Glomerular endothelial cell (primary cell): Measurements from ENCODE around the gene ST3GAL4. TPM values are rescaled to one million over a fixed set of nuclear protein-coding genes. Genes with fewer than 3 reads are reported as not detected.
"Not testable (repeated sequence)": the region's sequence is repeated elsewhere in the genome, so short reads cannot be mapped to it uniquely, and the experiment has no call there.

ENCODE experiments used
- DNase-seq: peaks from one replicate; pipeline ENCODE4 v3.0.0-alpha.2; 2011; ENCODE audit warnings: low read depth, low spot score; ENCODE audit errors: extremely low read depth
- total RNA-seq: library from RNA; depleted of rRNA; stranded (reverse); fragments of >200 nt; gene quantifications from 2 replicates; pipeline ENCODE4 v1.2.3, GENCODE V29; 2015

The ST3GAL4 gene
- total RNA-seq, 1 donor from 2014 or later: 36.6 TPM

DNA sequence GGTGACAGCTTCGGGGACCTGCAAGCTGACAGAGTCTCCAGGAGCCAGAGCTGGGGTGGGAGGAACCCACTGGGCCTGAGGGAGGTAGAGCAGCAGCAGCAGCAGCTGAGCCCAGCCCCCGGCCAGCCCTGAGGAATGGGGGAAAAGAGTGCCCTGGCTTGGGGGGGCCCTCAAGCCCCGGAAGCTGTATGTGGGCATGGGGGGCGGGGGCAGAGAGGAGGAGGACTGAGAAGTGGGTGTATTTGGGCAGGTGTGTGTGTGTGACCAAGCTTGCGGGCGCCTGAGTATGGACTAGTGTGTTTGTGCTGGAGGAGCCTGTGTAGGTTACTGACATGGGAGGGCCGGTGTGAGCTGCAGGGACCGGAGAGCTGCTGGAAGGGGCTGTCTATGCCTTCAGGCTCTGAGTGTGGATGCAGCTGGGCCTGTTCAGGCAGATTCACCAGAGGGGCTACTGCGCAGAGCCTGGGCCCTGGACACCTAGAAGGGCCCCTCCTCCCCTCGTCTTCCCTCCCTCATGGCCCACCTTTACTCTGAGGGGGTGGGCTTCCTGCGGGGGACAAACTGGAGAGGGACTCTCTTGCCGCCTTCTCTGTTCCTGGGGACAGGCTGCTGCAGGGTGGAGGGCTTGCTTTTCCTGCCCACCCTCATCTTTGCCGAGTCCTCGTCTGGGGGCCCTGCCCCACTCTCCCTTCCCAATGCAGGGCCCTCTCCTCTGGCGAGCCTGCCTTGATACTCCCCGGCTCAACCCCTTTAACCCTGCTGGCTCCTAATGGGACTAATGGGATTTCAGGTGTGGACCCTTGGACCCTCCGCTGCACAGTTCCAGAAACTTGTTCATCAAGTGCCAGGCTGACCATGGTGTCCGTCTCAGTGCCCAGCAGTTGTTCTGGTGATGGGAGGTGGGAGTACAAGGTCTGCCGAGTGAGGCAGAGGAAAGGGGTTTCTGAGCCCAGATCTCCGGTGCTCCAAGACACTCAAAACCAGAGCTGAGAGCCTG, 28.2 kb downstream of the ST3GAL4 start:
- no peak for DNase-seq

DNA sequence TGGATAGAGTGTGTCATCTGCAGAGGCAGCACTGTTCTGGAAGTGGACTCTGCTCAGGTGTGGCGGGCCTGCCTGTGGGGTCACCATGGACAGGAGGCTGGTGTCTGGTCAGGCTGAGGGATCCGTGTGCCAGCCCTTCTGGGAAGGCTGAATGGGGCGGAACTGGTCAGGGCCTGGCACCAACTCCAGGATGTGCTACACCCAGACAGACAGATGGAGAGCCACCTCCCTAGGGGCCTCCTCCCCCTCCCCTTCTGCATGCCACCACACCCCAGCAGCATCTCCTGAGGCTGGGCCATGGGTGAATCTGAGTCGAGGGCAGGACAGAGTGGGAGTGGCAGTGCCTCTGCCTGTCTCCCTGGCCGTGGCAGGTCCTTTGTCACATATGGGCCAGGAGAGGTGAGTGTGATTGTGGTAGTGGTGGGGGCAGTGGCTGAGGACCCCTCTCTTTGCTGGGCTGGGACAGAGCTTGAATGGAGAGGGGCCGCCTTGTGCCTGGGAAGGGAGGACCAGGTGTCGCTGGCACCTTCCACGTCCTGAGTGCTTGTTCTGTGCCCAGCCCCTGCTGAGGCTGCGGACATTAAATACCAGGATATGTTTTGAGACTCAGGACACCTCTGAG, 29.1 kb downstream of the ST3GAL4 start:
- no peak for DNase-seq

DNA sequence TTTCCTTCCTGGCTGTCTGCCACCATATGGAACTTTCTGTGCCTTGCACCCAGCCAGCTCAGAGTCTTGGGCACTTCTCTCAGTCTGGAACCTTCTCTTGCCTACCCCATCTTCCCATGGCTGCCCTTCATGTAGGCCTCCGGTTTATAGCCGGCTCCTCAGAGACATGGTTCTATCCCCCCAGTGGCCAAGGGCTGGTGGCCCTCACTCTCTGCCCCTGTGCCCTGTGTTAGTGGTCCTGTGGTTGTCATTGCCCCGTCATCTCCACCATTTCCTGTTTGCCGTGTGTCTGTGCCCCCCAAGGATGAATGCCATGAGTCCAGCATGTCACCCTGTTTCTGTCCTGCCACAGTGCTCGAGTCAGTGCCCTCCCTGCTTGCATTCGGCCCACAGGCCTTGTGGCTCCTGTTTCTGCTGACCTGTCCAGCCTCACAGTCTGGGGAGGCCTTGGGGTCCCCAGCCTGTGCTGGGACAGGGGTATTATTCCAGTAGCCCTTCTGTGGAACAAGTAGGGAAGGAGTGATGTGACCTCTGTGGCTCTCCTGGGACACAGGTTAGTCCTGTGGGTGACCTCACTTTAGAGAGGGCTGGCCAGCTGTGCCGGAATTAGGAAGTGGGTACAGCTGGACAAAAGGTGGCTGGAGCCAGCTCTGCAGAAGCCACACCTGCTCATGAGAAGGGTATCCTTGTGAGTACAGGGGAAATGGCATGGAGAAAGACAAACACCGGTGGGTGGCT, 30.7 kb downstream of the ST3GAL4 start:
- no peak for DNase-seq

DNA sequence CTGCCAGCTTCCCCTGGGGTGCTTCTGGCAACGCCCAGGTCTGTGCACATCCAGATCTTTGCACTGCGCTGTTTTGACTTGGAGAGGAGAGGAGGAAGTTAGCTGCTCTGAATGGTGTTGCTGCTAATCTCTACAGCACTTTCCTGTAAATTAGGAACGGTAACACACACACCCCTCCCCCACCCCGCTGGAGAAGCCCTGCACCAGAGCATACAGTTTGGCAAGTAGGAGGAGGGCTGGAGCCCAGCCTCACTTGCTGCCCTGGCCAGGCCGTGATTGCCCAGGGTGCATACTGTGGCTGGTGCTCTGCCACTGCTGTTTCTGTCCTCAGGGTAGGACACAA, 31.2 kb downstream of the ST3GAL4 start:
- not testable (repeated sequence) for DNase-seq

DNA sequence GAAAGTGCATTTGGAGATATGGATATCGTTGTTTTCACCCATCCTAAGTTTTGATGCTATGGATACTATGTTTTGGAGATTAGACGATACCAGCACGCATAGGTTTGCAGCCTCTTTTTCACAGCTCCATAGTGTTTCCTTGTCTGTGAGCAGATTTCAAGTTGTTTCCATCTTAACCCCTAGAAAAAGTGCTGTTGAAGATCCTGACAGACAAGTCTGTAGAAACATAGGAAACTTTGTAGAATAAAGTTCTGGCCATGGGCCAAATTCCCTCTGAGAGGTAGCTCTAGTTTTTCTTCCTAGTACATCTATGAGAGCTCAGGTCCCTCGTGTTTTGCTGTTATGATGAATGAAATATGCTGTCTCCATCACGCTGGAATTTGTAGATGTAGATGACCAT, 32.4 kb downstream of the ST3GAL4 start:
- DNase-seq: no peak

DNA sequence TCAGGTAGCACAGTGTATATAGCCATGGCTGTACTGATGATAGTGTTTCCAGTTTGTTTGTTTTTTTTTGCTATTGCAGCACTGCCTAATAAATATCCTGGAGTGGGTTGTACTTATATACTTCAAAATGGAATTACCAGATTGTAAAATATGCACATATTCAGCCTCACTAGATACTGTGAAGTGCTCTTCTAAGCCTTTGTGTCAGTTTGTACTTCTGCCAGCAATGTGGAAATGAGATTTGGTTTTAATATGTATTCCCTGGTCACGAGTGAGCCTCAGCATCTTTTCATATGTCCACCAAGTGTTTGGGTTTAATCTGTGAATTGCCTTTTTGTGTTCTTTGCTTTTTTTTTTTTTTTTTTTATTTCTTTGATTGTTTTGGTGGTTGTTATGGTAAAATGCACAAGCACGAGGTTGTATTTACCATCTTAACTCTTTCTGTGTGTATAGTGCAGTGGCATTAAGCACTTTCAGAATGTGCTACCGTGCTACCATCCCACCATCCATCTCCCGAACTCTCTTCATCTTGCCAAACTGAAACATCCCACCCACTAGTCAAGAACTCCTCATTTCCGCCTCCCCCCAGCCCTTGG, 34.9 kb downstream of the ST3GAL4 start:
- DNase-seq: no peak

DNA sequence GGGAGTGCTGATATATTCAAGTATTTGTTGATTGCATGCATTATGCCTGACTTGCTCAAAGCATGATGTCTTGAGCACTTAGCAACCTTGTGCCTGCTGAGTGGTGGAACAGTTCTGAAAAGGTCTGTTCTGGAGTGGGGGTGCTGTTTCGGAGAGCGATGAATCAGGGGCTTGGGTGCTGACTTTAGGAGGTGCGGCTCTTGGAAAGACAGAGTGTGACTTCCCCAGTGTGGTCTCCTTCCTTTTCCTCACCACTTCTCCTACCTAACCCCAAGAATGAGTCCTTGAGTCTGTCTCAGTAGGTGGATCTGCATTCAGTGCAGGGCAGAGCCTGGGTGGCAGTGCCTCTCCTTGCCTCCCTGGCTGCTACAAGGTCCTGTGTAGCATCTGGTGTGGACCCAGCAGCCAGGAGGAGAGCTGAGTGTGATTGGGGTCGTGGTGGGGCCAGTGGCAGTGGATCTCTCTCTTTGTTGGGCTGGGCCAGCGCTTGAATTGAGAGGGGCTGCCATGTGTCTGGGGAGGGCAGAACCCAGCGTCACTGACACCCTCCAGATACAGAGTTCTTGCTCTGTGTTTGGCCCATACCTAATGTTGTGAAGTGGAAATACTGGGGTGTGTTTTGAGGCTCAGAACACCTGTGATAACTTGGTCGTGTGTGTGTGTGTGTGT, 35.9 kb downstream of the ST3GAL4 start:
- no peak for DNase-seq

DNA sequence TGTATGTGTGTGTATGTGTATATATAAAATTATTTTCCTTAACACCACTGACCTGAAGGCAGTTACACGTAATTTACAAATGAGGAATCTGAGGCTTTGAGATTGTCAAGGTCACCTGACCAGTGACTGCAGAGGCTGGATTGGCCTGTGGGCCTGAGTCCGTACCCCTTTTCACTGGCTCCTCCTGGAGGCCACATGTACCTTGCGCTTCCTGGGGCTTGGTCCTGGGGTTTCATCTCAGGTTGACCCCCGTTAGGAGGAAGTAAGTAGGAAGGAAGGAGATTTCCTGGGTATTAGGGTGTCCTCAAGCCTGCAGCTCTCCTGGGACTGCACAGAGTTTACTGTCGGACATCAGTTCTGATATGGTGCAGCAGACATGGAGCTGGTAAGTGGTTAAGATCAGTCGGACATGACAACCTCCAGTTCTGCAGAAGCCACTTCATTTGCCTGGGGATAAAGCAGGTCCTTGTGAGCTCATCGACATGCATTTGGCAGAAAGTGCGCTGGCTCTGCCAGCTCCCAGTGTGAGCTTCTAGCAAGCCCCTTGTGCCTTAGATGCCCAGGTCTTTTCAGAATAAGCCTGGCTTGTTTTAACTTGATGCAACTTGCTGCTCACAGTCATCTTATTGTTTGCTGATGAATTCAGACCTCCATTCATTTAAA, 36.6 kb downstream of the ST3GAL4 start:
- DNase-seq: no peak

DNA sequence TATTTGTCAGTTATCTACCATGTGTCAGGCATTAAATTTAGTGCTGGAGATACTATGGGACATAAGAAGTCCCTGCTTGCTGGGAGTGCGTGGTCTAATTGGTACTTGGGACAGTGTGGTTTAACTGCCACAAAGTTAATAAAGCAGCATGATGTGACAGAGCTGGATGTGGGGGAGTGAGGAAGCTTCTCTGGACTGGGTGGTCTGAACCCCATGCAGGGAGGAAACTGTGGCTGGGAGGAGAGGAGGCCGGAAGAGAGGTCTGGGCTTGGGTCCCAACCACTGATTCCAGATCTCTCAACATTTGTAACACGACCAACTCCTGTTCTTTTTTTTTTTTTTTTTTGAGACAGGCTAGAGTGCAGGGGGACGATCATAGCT, 37.1 kb downstream of the ST3GAL4 start:
- no peak for DNase-seq

DNA sequence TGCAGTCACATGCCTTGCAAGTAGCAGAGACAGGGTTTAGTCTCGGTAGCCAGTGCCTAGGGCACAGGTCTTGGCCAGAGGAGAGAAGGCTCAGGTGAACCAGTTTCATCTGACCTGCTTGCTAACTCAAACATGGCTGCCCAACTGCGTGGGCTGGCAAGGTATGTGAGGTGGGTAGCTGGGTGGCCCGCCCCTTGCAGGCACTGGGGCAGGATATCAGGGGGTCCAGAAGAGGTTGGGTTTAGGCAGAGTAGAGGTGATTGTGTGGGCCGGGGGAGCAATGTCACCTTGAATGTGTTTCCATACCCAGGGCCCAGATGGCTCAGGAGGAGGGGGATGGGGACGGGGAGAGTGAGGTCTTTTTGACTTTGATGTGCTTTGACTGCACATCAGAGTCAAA, 37.7 kb downstream of the ST3GAL4 start:
- DNase-seq: no peak

DNA sequence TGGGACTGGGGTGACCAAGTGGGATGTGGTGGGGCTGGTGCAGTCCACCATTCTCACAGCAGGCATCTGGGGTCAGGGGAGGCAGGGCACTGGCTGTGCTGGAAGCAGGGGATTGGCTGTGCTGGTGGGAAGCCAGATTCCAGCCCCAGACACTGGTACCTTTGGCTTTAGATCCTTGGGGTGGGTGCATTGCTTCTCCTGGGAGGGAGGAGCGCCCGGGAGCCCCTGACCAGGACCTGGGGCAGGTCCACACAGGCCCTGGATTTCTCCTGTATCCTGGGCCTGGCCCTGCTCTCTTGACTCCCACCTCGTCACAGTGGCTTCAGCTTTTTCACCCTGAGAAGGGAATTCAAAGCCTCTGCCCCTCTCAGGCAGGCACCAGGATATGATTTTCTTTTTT, 38.5 kb downstream of the ST3GAL4 start:
- DNase-seq: no peak

DNA sequence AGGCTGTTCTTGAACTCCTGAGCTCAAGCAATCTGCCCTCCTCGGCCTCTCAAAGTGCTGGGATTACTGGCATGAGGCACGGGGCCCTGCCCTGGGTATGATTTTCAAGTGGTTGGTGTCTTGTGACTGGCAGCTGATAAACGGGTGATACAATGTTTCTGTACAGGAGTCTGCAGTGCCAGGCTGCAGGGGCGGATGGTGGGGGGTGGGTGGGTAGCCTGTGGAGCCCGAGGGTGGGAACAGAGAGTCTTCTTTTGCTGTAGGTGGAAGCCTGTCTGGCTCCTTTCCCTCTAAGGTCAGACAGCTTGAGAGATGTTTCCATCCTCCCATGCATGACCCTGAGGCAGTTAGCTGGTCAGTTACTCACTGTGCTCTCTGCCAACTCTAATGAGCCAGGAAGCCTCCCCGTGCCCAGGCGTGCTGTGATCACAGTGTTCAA, 39.2 kb downstream of the ST3GAL4 start:
- not testable (repeated sequence) for DNase-seq

DNA sequence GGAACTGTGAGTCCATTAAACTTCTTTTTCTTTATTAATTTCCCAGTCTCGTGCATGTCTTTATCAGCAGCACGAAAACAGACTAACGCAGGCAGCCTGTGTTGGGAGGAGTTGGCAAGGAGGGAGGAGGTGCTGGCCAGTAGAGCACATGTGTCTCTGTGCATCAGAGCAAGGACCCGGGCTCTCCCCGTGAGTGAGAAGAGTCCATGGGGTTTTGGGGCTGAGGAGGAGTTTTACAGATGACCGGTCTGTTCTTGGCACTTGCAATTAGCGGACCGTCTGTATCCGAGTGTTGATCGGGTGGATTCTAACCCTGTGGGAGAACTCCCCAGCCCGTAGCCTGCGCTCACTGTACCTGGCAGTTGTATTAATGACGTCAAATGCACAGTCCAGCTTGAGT, 40.3 kb downstream of the ST3GAL4 start:
- not testable (repeated sequence) for DNase-seq

DNA sequence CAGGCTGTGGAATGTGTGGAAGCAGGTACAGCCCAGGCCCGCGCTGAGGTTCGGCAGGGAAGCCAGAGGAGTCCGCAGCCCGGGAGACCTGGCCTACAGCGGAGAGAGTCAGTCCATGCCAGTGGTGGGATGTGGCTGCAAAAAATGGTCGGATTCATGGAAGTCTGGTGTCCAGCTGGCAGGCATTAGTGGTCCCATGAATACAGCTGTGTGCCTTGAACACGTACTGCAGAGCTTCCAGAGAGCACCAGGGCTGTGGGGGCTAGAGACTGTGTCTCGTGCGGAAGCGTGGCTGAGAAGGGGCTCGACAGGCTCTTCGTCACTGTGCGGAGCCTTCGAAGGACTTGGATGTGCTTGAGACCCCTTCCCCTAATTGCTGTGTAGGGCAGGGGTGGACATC, 40.8 kb downstream of the ST3GAL4 start:
- not testable (repeated sequence) for DNase-seq

DNA sequence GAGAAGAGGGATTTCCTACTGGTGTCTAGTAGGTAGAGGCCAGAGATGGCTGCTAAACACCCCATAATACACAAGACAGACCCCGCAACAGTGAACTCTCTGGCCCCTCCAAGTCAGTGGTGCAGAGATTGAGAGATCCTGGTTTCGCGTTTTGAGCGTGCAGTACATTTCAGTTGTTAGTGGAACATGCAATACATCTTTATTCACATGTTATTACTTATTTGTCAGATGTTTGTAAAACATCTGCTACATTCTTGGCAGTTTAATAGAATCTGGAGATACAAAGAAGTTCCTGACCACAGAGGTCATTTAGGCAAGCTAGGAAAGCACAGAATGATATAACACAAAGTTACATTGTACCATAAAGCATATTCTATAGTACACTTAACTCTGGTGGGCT, 41.5 kb downstream of the ST3GAL4 start:
- no peak for DNase-seq

DNA sequence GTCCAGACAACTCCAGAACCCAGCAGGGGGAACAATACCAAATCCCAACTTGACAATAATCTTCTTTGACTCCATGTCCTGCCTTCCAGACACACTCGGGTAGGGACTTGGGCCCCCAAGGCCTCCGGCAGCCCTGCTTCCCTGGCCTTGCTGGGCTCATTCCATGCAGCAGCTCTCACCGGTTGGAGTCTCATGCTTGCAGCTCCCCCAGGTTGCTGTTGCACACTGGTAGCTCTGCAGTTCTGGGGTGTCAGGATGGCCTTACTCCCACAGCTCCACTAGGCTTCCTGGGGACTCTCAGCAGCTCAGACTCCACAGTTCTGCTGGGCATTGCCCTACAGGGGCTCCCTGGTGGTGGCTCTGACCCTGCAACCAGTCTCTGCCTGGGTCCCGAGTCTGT, 42.8 kb downstream of the ST3GAL4 start:
- no peak for DNase-seq

DNA sequence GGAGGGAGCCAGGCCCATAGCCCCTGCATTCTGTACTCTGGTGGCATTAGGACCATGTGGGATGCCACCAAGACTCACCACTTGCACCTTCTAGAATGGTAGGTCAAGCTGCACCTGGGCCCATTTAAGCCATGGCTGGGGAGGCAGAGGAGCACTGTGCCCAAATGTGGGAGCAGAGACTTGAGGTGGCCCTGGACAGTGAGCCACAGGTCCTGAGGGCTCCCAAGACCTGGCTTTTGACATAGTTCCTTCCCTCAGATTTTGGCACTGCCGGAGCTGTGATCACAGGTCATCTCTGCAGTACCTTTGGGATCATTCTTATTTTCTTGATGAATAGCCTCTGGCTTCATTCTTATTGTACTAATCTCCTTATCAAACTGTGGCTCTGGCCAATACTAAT, 43.2 kb downstream of the ST3GAL4 start:
- no peak for DNase-seq

DNA sequence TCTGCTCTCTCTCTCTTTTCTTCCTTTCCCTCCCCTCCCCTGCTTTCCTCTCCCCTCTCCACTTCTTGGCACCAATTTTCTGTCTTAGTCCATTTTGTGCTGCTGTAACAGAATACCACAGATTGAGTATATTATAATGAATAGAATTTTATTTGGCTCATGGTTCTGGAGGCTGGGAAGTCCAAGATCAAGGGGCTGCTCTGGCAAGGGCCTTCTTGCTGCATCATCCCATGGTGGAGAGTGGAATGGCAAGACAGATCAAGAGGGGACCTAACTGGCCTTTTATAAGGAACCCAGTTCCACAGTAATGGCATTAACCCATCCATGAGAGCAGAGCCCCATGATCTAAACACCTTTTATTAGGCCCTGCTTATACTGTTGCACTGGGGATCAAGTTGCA, 44.5 kb downstream of the ST3GAL4 start:
- no peak for DNase-seq

DNA sequence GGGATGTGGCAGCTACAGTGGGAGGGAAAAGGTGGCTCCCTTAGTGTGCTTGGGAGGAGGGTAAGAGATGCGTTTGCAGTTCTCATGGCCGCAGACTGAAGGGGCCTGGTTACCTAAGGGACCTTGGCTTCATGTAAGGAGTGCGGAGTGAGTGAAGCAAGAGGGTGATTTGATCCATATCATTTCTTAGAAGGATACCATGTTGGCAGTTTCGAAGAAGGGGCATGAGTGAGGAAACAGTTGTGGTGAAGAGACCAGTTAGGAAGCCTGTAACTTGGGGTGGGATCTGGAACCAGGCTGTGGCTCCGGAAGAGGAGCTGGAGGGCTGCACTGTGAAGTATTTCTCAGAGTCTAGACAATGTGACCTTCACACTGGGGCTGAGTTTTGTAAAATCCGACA, 45.0 kb downstream of the ST3GAL4 start:
- DNase-seq: no peak

DNA sequence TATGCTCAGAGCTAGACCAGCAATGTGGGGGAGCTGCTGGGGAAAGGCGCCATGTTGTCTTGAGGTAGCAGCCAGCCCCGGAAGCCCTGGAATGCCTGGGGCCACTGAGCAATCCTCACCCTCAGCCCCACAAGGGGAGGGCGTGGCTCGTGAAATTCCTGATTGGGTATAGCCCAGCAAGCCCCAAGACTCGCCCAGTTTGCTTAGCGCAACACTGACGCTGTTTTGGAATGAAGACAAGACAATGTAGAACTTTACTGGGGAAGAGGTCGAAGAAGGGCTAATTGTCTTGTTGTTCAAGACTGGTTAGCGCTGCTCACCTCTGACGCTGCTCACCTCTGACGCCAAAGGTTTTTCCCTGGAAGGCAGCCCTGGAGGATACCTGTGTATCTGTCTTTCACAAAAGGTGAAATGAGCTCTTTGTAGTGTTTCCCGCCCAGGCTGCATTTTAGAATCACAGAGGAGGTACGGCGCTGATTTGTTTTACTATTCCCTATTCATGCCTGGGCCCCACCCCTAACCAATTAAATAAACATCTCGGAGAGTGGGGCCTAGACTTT, 47.6 kb downstream of the ST3GAL4 start:
- no peak for DNase-seq
